ENCODE data around the gene DMD. TPM values are rescaled to one million over a fixed set of nuclear protein-coding genes. Genes with fewer than 3 reads are reported as not detected.

Gene DMD
- total RNA-seq, 1 donor from 2014 or later = 9.7 TPM

- Mint-ChIP-seq H3K27me3 (ENCODE audit: low read depth) (no peaks in the 10 kb centered on the region), H3K9me3 (peaks cover 11% of the 10 kb centered on the region), H3K4me1 (no peaks in the 10 kb centered on the region), H3K27ac (ENCODE audit: unreplicated experiment) (no peak overlapping the region), H3K36me3 (ENCODE audit: low read depth) (peaks cover 3% of the 10 kb centered on the region), H3K4me3 (no peak overlapping the region)
- TF ChIP-seq, protein P1, sequence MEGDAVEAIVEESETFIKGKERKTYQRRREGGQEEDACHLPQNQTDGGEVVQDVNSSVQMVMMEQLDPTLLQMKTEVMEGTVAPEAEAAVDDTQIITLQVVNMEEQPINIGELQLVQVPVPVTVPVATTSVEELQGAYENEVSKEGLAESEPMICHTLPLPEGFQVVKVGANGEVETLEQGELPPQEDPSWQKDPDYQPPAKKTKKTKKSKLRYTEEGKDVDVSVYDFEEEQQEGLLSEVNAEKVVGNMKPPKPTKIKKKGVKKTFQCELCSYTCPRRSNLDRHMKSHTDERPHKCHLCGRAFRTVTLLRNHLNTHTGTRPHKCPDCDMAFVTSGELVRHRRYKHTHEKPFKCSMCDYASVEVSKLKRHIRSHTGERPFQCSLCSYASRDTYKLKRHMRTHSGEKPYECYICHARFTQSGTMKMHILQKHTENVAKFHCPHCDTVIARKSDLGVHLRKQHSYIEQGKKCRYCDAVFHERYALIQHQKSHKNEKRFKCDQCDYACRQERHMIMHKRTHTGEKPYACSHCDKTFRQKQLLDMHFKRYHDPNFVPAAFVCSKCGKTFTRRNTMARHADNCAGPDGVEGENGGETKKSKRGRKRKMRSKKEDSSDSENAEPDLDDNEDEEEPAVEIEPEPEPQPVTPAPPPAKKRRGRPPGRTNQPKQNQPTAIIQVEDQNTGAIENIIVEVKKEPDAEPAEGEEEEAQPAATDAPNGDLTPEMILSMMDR (conservative IDR thresholded peaks at IDR 0.05) = no peak
- DNase-seq (ENCODE audit: low read depth, low spot score) = no peak
Measured at GRCh38 chrX:31606771-31607170, 1604.6 kb downstream of the DMD start.

DNA sequence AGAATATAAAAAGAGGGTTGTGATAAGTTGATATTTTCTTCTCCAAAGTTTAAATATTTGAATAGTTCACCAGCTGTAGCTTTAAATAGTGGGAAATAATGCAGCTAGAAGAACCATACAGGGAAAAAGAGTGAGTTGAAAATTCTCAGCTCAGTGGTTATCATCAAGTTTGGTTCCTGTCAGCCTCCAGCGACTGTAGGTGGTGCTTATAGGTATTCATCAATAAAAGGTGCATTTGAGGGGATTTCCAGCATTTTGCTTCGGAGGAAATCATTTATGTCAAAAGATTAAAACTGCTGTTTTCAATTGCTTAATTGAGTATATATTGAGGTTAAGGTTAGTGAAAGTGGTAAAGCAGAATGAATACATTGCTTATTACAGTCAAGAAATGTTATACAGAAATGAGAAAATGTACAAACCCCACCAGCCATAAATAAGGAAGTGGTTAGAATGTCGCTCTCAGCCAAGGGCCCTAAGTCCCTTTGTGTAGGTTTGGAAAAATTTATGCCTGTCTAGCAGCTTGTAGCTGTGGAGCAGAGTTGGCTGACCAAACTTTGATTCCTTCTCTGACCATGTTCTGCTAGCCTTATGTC lies 1606.6 kb downstream of the DMD start:
- Mint-ChIP-seq H3K27ac (ENCODE audit: unreplicated experiment) (no peak overlapping the region), H3K36me3 (ENCODE audit: low read depth) (peaks cover 3% of the 10 kb centered on the region), H3K4me3 (no peak overlapping the region), H3K27me3 (ENCODE audit: low read depth) (no peaks in the 10 kb centered on the region), H3K4me1 (no peaks in the 10 kb centered on the region), H3K9me3 (peaks cover 11% of the 10 kb centered on the region)
- no peak for DNase-seq (ENCODE audit: low read depth, low spot score)
- TF ChIP-seq, protein P1 (conservative IDR thresholded peaks at IDR 0.05) = no peak

DNA sequence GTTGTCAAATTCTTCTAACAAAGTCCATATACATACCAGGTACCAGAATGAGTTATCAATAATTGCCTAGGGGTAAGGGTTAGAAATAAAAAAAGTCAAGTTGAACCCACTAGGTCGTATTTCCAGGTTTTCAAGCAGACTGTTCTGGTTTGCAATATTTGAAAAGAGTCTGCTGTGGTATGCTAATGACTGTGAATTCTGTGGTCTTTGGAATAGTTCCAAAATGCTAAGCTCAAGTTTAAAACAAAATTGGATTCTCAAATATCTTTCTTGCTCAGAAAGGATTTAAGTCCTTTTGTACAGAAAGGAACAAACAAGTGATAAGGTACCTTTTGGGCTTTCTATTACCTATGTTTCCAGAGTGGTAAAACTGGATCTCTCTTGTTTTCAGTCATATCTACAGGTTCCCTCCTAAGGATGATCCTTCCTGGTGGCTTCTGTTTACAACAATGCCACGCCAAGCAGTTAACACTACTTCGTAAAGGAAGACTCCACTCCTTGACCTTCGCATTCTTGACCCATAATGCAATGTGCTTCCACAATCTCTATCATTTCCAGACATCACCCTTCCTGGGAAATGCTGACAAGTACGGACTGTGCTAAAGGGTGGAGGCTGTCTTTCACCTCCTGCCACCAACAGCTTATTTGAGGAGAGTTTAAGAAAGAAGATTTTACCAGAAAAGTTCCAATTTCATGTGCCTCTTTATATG lies 1607.8 kb downstream of the DMD start:
- H3K27me3 Mint-ChIP-seq (ENCODE audit: low read depth) = no peaks in the 10 kb centered on the region
- H3K9me3 Mint-ChIP-seq = peaks cover 6% of the 10 kb centered on the region
- H3K36me3 Mint-ChIP-seq (ENCODE audit: low read depth) = peaks cover 3% of the 10 kb centered on the region
- no peaks in the 10 kb centered on the region for H3K4me1 Mint-ChIP-seq
- DNase-seq (ENCODE audit: low read depth, low spot score) = no peak
- no peak overlapping the region for H3K27ac Mint-ChIP-seq (ENCODE audit: unreplicated experiment)
- no peak overlapping the region for H3K4me3 Mint-ChIP-seq
- TF ChIP-seq, protein P1 (conservative IDR thresholded peaks at IDR 0.05) = no peak

DNA sequence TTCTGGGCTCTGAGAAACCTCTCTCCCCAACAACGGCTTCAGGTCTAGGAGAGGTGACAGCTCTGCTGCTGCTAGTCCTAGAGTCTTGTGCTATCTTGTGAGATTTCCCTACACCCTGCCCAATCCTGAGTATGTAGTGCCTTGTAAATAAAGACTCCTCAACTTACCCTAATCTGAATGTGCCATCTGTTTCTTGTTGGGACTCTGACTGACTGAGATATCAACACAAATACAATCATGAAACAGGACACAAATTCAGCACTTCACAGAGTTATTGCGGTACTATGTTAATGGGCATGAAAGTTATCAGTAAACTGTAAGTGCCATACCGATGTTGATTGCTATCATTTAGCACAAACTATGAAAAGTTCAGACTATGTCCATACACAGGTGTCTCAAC lies 1610.5 kb downstream of the DMD start:
- Mint-ChIP-seq H3K27me3 (ENCODE audit: low read depth) (no peaks in the 10 kb centered on the region), H3K4me1 (no peaks in the 10 kb centered on the region), H3K27ac (ENCODE audit: unreplicated experiment) (no peak overlapping the region), H3K36me3 (ENCODE audit: low read depth) (peaks cover 3% of the 10 kb centered on the region), H3K9me3 (peaks cover 6% of the 10 kb centered on the region), H3K4me3 (no peak overlapping the region)
- TF ChIP-seq, protein P1 (conservative IDR thresholded peaks at IDR 0.05) = no peak
- no peak for DNase-seq (ENCODE audit: low read depth, low spot score)

GRCh38 chrX:31593353-31593752 lies 1618.0 kb downstream of the DMD start:
- Mint-ChIP-seq H3K27me3 (ENCODE audit: low read depth) (no peaks in the 10 kb centered on the region), H3K9me3 (peaks cover 4% of the 10 kb centered on the region), H3K27ac (ENCODE audit: unreplicated experiment) (no peak overlapping the region), H3K4me1 (no peaks in the 10 kb centered on the region), H3K36me3 (ENCODE audit: low read depth) (peaks cover 2% of the 10 kb centered on the region), H3K4me3 (no peak overlapping the region)
- TF ChIP-seq, protein P1 (conservative IDR thresholded peaks at IDR 0.05) = no peak
- DNase-seq (ENCODE audit: low read depth, low spot score) = no peak
